GM18499 (cell line): Measurements from ENCODE around the gene PROC.

Source experiments
- ATAC-seq: cut with Tn5 transposase; IDR thresholded peaks from one replicate; pipeline ENCODE4 v1.9.1; 2021; ENCODE audit warnings: moderate number of reproducible peaks; ENCODE audit not compliant: insufficient read depth, unreplicated experiment

The PROC gene

DNA sequence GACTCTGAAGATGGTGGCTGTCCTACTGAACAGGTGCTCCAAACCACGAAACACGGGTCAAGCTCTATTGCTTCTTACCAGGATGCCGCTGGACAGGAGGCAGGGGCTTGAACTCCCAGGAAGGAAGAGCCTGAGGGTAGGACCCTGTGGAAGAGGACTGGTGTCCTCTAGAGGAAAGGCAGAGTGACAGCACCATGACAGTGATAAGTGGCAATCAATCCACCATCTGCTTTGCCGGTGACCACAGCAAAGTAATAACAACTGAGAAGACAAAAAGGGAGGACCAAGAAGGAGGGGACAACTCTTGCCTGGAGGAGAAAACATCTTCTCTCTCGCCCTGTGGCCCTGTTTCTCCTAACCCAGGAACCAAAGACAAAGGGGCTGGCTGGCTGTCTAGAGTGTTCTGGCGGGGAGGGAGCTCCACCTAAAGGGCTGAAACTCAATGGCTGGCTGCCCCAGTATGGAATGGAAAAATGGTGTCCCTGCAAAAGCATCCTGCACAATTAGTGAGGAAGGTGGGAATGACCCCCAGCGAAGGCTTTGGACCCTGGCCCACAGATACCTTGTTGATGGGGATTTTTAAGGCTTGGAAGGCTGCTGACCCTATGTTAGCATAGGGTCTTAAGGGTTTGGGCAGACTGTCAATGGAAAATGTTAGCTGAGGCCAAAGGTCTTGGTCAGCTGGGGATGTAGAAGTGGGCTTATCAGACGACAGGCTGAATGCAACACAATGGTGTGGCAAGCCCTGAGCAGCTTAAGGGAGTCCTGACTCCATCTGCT is 35.4 kb downstream of the PROC start:
- no peak for ATAC-seq

DNA sequence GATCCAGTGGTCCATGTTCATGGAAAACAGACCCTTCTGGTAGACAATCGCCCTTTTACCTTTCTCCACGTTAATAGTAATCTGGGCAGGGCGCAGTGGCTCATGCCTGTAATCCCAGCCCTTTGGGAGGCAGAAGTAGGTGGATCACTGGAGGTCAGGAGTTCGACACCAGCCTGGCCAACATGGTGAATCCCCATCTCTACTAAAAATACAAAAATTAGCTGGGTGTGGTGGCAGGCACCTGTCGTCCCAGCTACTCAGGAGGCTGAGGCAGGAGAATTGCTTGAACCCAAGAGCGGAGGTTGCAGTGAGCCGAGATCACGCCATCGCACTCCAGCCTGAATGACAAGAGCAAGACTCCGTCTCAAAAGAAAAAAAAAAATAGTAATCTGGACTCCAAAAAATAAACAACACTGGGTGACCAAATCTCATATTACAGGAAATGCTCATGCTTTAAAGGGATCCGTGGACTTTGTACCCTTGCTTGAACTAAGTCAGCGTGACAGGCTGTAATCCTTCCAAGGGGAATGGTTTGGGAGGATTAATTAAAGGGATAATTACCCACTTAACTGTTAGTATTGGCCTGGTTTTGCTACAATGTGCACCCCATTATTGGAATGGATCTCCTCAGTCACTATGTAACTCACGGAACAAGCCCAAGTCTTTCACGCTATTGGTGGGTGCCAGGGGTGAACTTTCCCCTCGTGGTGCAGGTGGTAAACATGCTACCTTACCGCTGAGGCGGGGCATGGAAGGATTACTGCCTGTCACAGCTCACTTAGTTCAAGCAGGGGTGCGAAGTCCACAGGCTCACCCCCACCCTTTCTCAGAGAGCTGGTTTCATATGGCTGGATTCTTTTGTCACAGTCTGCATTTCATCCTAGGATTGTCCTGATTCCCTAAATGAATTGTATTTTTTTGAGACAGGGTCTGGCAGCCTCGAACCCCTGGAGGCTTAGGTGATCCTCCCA is 36.7 kb downstream of the PROC start:
- ATAC-seq = no peak

DNA sequence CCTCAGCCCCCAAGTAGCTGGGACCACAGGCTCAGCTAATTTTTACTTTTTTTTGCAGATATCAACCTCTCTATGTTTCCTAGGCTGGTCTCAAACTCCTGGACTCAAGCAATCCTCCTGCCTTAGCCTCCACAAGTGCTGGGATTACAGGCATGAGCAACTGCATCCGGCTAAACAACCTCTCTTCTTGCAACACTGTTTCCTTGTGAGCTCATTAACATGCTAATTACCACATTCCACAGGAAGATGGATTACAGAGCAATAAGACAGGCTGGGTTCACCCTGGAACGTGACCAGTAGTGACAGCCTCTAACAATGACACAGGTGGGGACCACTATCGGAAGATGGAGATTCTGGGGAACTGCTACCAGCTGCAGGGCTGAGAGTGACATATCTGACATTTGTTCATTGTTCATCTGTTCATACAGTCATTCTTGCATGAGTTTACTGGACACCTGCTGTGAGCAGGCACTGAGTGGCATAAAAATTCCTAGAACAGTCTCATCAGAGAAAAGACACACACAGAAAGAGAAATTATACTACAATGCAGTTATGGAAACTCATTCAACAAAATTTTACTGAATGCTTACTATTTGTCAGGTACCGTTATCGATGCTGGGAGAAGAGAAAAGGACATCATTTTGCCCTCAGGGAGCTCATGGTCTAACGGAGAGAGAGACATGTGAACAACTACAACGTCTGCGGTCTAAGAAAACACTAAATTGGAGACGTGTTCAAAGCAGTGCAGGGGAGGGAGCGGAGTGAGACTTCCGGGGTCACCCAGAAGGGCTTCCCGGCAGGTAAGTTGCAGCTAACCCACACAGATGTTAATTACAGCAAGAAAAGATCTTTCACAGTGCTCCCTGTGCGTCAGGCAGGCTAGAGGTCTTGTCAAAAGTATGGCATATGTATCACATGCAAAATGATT is 37.6 kb downstream of the PROC start:
- no peak for ATAC-seq

DNA sequence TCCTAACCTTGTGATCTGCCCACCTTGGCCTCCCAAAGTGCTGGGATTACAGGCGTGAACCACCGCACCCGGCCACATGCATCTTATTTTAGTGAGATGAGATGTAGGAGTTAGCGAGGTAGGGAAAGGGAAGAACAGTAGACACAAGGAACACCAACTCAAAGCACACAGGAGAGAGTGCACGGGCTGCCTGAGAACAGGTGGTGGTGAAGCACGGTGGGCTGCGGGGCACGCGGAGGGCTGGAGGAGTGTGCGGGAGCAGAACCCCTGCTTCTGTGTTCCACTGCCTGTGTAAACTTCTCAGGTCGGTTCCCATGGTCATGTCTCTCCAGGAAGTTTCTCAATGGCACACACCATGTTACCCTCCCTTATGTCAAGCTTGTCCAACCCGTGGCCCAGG is 38.7 kb downstream of the PROC start:
- no peak for ATAC-seq

DNA sequence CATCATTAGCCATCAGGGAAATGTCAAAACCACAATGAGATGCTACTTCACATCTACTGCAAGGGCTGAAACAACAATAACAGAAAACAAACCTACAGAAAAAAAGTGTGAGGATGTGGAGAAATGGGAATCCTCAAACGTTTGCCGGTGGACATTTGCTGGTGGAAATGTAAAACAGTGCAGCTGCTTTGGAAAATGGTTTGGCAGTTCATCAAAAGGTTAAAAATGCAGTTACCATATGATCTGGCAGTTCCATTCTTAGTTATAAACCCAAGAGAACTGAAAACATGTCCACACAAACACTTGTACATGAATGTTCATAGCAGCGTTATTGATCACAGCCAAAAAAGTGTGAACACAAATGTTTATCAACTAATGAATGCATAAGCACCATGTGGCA is 44.2 kb downstream of the PROC start:
- no peak for ATAC-seq

DNA sequence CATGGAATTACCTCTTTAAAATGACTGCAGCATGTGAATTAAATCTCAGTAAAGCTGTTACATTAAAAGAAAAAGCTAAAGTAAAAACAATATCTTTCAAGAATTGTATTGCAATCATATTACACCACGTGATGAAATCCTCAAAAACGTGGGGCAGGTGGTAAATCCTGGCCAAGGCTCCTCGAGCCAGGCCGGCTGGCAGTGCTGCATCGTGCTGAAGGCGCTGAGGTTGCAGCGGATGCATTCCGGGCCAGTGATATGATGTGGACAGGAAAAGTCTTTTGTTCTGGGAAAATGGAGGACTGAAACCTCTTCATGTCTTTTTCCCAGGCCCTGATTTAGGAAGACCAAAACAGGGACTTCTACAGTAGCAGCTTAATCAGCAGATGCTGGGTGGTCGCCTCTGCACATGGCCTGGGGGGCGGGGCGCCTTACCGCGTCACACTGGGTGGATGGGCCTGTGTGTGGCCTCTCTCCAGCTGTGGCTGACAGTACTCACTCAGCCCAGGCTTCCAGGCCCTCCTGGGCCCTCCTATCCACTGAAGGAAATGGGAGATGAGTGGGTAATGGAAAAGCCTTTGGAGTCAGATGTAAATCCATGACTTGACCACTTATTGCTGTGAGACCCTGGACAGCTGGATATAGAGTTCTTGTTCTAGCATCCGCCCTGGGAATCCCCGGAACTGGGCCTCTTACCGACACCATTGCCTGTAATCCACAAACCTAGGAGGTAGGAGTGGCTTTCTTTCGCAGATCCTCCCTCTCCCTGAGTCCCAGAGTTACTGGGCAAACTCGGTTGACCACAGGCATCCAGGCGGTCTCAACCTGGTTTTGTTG is 45.1 kb downstream of the PROC start:
- ATAC-seq = no peak

DNA sequence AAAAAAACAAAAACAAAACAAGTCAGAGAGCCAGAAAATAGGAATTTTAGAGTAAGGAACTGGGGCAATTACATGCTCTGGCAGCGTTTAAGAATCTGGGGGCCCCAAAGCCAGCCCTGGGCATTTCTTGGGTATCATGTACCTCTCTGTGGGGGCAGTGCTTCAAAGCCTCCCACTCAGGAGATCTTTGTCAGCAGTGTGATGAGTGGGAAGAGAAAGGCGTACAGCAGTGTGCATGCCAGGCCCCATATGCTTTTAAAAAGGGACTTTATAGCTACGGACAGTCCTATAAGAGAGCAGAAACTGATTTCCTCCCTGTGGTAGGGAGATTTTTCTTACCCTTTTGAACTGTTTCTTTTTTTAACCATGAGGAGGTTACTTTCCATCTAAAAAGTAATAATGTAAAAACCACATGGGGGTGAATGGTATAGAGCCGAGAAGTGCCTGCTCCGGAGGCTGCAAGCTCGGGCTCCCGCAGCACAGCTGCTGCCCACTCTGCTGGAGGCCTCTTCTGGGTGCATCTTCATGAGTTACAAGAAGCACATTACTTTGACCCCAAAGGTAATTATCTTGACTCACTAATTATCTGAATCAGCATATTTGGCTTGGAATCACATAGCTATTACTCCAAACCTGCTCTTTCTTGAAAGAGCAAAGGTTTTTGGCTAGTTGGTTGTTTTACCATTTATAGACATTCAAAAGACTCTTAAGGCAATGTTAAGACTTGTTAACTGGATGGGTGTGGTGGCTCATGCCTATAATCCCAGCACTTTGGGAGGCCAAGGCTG is 46.4 kb downstream of the PROC start:
- no peak for ATAC-seq

DNA sequence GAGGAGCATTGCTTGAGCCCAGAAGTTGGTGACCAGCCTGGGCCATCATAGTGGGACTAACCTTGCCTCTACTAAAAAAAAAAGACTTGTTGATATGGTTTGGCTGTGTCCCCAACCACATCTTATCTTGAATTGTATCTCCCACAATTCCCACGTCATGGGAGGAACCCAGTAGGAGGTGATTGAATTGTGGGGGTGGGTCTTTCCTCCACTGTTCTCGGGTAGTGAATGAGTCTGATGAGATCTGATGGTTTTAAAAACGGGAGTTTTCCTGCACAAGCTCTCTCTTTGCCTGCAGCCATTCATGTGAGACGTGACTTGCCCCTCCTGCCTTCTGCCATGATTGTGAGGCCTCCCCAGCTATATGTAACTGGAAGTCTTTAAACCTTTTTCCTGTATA is 47.0 kb downstream of the PROC start:
- no peak for ATAC-seq

DNA sequence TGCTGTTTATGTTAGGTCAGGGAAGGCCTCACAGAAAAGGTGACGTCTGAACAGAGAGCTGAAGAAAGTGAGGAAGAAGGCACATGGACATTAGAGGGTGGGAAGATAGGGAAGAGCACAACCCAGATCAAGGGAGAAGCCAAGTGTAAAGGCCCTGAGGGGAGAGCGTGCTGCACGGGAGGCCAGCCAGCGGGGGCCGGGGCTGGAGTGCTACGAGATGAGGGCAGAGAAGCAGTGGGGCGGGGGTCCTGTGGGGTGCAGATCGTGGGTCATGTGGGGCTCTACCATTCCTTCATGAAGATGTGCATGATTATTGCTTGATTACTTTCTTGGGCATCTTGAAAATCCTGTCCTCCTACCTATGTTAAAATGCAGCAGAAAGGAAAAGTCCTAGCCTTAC is 50.8 kb downstream of the PROC start:
- no peak for ATAC-seq

DNA sequence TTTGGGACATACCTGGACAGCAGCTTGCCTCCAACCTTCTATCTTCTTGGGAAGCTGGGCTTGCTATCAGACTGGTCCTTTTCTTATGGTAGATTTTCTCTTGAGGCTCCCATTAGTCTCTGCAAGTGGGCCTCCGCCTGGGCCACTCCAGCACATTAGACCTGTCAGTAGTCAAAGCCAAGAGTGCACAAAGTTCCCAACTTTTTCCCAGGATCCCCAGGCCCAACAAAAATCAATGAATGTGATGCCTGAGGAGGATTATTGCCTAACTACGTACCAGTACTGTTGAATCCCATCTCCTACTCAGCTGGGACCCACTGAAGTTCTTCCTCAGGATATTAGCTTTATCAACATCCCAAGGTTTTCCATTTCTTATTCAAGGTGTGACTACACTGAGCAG is 51.7 kb downstream of the PROC start:
- no peak for ATAC-seq

DNA sequence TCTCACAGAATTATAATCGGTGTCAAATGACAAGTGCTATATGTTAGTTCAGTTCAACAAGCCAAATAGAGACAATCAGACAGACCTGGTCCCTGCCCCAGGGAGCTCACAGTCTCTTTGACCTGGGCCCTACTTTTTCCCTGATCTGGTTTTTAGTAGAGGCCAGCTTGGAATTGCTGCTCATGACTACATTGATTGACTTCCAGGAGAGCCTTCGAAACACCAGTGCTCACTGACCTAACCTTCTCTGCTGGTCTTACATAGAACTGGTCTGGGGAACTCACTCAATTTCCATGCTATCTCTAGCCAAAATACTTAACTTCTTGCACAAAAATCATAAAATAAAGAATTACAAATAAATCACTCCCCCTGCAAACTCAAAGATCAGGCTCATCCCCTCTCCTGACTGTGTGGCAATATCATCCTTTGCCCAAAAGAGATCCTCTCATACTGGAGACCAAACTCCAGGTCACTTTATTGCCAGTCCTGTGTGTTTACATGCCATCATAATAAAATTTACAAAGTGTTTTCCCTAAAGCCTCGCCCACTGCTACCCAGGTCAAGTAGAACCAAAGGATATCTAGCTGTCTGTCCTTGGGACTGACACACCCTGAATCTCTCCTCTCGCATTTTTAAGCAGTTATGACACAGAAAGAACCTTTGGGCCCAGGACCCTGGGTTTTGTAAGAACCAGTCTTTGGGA is 53.2 kb downstream of the PROC start:
- ATAC-seq = no peak

DNA sequence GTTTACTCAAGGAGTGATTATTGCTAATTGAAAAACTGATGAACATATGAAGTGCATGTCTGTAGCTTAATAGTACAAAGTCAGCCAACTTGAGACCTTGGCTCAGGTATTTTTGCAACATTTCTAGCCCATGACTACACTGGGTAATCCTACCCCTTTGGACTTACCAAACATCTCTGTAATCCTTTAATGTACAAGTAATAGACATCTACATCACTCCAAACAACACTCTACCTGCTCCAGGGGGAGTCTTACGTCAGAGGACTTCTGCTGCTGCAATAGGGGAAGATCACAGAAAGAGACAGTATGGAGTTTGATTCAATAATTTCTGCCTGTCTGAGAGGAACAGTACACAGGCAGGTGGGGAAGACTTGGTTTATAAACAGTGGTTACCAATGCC is 54.0 kb downstream of the PROC start:
- no peak for ATAC-seq

DNA sequence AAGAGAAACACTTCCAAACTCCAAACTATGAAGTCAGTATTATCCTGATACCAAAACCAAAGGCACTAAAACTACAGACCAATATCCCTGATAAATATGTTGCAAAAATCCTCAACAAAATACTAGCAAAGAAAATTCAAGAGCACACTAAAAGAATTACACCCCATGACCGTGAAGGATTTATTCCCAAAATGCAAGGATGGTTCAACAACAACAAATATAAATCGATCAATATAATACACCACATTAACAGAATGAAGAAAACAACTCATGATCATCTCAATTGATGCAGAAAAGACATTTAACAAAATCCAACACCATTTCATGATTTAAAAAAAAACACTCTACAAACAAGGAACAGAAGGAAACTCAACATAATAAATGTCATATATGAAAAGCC is 57.6 kb downstream of the PROC start:
- no peak for ATAC-seq
